Measurements from ENCODE around the gene NR5A1.

The NR5A1 gene

GRCh38 chr9:124455820-124456219 is 51.4 kb downstream of the NR5A1 start (continued):
- no peak for TF ChIP-seq CREB5 (CRISPR knock-in tag; IDR thresholded peaks at IDR 0.05; ENCODE audit: low read depth)
- TF ChIP-seq, protein P1, sequence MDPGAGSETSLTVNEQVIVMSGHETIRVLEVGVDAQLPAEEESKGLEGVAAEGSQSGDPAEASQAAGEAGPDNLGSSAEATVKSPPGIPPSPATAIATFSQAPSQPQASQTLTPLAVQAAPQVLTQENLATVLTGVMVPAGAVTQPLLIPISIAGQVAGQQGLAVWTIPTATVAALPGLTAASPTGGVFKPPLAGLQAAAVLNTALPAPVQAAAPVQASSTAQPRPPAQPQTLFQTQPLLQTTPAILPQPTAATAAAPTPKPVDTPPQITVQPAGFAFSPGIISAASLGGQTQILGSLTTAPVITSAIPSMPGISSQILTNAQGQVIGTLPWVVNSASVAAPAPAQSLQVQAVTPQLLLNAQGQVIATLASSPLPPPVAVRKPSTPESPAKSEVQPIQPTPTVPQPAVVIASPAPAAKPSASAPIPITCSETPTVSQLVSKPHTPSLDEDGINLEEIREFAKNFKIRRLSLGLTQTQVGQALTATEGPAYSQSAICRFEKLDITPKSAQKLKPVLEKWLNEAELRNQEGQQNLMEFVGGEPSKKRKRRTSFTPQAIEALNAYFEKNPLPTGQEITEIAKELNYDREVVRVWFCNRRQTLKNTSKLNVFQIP (CRISPR knock-in tag; IDR thresholded peaks at IDR 0.05; ENCODE audit: borderline replicate concordance, low read depth) = no peak

GRCh38 chr9:124454791-124455443 is 52.3 kb downstream of the NR5A1 start:
- no peak for TF ChIP-seq ZC3H10 (CRISPR knock-in tag; IDR thresholded peaks at IDR 0.05)
- no peak for TF ChIP-seq TOX (CRISPR knock-in tag; IDR thresholded peaks at IDR 0.05; ENCODE audit: borderline replicate concordance)
- TF ChIP-seq CREB5 (CRISPR knock-in tag; IDR thresholded peaks at IDR 0.05; ENCODE audit: low read depth) = no peak
- TF ChIP-seq ZNF8 (CRISPR knock-in tag; IDR thresholded peaks at IDR 0.05) = no peak
- TF ChIP-seq, protein P2, sequence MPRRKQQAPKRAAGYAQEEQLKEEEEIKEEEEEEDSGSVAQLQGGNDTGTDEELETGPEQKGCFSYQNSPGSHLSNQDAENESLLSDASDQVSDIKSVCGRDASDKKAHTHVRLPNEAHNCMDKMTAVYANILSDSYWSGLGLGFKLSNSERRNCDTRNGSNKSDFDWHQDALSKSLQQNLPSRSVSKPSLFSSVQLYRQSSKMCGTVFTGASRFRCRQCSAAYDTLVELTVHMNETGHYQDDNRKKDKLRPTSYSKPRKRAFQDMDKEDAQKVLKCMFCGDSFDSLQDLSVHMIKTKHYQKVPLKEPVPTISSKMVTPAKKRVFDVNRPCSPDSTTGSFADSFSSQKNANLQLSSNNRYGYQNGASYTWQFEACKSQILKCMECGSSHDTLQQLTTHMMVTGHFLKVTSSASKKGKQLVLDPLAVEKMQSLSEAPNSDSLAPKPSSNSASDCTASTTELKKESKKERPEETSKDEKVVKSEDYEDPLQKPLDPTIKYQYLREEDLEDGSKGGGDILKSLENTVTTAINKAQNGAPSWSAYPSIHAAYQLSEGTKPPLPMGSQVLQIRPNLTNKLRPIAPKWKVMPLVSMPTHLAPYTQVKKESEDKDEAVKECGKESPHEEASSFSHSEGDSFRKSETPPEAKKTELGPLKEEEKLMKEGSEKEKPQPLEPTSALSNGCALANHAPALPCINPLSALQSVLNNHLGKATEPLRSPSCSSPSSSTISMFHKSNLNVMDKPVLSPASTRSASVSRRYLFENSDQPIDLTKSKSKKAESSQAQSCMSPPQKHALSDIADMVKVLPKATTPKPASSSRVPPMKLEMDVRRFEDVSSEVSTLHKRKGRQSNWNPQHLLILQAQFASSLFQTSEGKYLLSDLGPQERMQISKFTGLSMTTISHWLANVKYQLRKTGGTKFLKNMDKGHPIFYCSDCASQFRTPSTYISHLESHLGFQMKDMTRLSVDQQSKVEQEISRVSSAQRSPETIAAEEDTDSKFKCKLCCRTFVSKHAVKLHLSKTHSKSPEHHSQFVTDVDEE (CRISPR knock-in tag; IDR thresholded peaks at IDR 0.05) = no peak
- no peak for TF ChIP-seq RARB (CRISPR knock-in tag; IDR thresholded peaks at IDR 0.05)
- no peak for TF ChIP-seq GLIS3 (CRISPR knock-in tag; IDR thresholded peaks at IDR 0.05)
- no peak for TF ChIP-seq ZNF70 (CRISPR knock-in tag; IDR thresholded peaks at IDR 0.05)
- TF ChIP-seq CSDC2 (CRISPR knock-in tag; IDR thresholded peaks at IDR 0.05) = no peak
- no peak for TF ChIP-seq ZFP30 (CRISPR knock-in tag; IDR thresholded peaks at IDR 0.05)
- no peak for TF ChIP-seq ARNTL (CRISPR knock-in tag; IDR thresholded peaks at IDR 0.05; ENCODE audit: borderline replicate concordance, low read depth)
- no peak for TF ChIP-seq ISL1 (CRISPR knock-in tag; IDR thresholded peaks at IDR 0.05)
- TF ChIP-seq BACH2 (CRISPR knock-in tag; IDR thresholded peaks at IDR 0.05; ENCODE audit: borderline replicate concordance) = no peak
- no peak for TF ChIP-seq PATZ1 (CRISPR knock-in tag; IDR thresholded peaks at IDR 0.05; ENCODE audit: borderline replicate concordance)
- no peak for TF ChIP-seq ZNF565 (CRISPR knock-in tag; conservative IDR thresholded peaks at IDR 0.05; ENCODE audit: low read depth)
- no peak for TF ChIP-seq ZFP3 (CRISPR knock-in tag; IDR thresholded peaks at IDR 0.05)
- TF ChIP-seq ESRRG (CRISPR knock-in tag; IDR thresholded peaks at IDR 0.05) = no peak
- no peak for ATAC-seq

GRCh38 chr9:124454296-124454695 is 52.9 kb downstream of the NR5A1 start:
- ATAC-seq = no peak
- TF ChIP-seq TOX (CRISPR knock-in tag; IDR thresholded peaks at IDR 0.05; ENCODE audit: borderline replicate concordance) (no peak), CSRNP3 (CRISPR knock-in tag; IDR thresholded peaks at IDR 0.05) (no peak)
